Upper lobe of left lung (tissue), 6 donors: ENCODE measurements around the gene TNFRSF8. TPM values are rescaled to one million over a fixed set of nuclear protein-coding genes. Genes with fewer than 3 reads are reported as not detected.

Experiments used
- ATAC-seq, 2 donors: fragments of 200-7000 bp; cut with Tn5 transposase; one replicate each; pipeline ENCODE4 v1.9.1; 2022; ENCODE audit warnings: mild to moderate bottlenecking in 2 of 2, moderate library complexity in 2 of 2; ENCODE audit not compliant: low FRiP score in 2 of 2
- DNase-seq, 2 donors: peaks; one replicate each; pipeline ENCODE4 v3.0.0-alpha.2; 2019 to 2020
- H3K27ac ChIP-seq, 4 donors: fragments of 200-600 bp; sonication (generic); one replicate each; pipeline ENCODE4 v1.5.1; 2016 to 2019
- H3K27me3 ChIP-seq, 4 donors: fragments of 200-600 bp; sonication (generic); one replicate each; pipeline ENCODE4 v1.5.1; 2017 to 2019
- H3K36me3 ChIP-seq, 4 donors: fragments of 200-600 bp; sonication (generic); one replicate each; pipeline ENCODE4 v1.5.1; 2016 to 2019
- H3K4me1 ChIP-seq, 4 donors: fragments of 200-600 bp; sonication (generic); one replicate each; pipeline ENCODE4 v1.5.1; 2018 to 2019
- H3K4me3 ChIP-seq, 4 donors: fragments of 200-600 bp; sonication (generic); one replicate each; pipeline ENCODE4 v1.5.1; 2017 to 2019; ENCODE audit warnings: mild to moderate bottlenecking in 2 of 4, moderate library complexity in 1 of 4
- H3K9me3 ChIP-seq, 4 donors: fragments of 200-600 bp; sonication (generic); one replicate each; pipeline ENCODE4 v1.5.1; 2018 to 2019
- CTCF ChIP-seq, 6 experiments: fragments of 450-650 bp in 4 of 6; fragments of 200-600 bp in 2 of 6; sonication (generic) in 2 of 6; IDR thresholded peaks; one replicate each; pipeline ENCODE4 v1.5.1; 2016 to 2019; ENCODE audit warnings: antibody characterized with exemption in 6 of 6
- EP300 ChIP-seq, 4 donors: sonication (generic); formaldehyde crosslinking; IDR thresholded peaks; one replicate each; pipeline ENCODE4 v1.5.1; 2017; ENCODE audit warnings: antibody characterized with exemption in 4 of 4, control low read depth in 2 of 4
- POLR2A ChIP-seq, 4 donors: fragments of 450-650 bp; IDR thresholded peaks; one replicate each; pipeline ENCODE4 v1.5.1; 2016 to 2017; ENCODE audit warnings: antibody characterized with exemption in 4 of 4, mild to moderate bottlenecking in 2 of 4
- POLR2AphosphoS5 ChIP-seq, 2 donors: sonication (generic); formaldehyde crosslinking; IDR thresholded peaks; one replicate each; pipeline ENCODE4 v1.5.1; 2017; ENCODE audit warnings: antibody characterized with exemption in 2 of 2
- WGBS, 2 donors: methylation state at CpG; one replicate each; pipeline ENCODE4 v1.1.5; 2017 to 2018; 5-methylcytosine and 5-hydroxymethylcytosine counted together
- total RNA-seq, 6 donors: library from RNA; depleted of rRNA in 4 of 6; stranded (reverse); fragments of >200 nt in 4 of 6; gene quantifications; one replicate each; pipeline versions ENCODE4 v1.1.0 to v1.2.1, GENCODE V29; 2016 to 2021
- donor health status: DM: no; HTN: no; CAD: no; lungs with moderate emphysema.
- donor health status: DM: no; HTN: yes; CAD: no; lungs with severe emphysema.

TNFRSF8 gene
- total RNA-seq, 6 donors from 2014 or later, result 0.22 to 3.3 (median 1.2) TPM

DNA sequence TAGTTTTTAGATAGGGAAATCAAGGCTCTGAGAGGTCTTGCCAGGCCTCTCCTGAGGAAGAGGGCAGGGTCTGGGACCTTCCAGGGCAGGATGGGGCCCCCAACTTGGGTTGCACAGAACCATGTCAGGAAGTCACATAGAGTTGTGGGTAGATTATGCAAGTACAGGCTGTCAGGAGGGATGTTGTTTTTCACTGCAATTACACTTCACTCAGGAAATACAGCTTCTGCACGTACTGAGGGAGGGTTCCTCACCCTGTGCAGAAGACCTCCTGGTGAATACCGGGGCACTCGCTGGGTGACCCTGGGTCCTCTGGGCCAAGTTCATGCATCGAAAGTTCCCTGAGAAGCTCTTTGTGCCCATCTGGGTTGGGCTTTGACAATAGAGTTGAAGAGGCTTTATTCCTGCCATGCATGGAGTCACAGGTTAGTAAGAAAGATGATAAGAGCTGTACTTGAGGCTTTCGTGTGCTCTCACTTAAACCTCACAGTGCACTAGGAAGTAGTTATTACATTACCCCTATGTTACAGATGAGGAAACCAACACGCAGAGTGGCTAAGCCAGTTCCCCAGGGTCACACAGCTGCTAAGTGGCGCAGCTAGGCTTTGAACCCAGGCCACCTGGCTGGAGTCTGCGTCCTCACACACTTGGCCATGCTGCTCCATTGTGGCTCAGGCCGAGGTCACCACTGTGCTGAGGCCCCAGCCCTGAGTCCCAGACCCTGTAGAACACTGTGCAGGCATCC is 87.5 kb downstream of the TNFRSF8 start:
- peaks cover 52 to 66% (median 62%) of the 10 kb centered on the region in 4 donors for H3K4me1 ChIP-seq
- H3K27me3 ChIP-seq, result no peaks in the 10 kb centered on the region
- 35 to 48% methylated on average over 4 to 9 of the region's 9 CpGs for WGBS, 2 donors
- no peaks in the 10 kb centered on the region for H3K9me3 ChIP-seq
- H3K27ac ChIP-seq, result peak overlapping the region; percentile 79 to 90 (median 88)
- DNase-seq (peak in 1 of 2 donors; percentile 52), ATAC-seq (peak; percentile 12 to 56)
- no peak overlapping the region for H3K4me3 ChIP-seq
- TF ChIP-seq POLR2A (IDR thresholded peaks at IDR 0.05) (peak in 1 of 4 donors; percentile 56), CTCF (IDR thresholded peaks at IDR 0.05) (no peak), EP300 (IDR thresholded peaks at IDR 0.05) (no peak), POLR2AphosphoS5 (IDR thresholded peaks at IDR 0.05) (peak; percentile 24 to 25)
- no peaks in the 10 kb centered on the region for H3K36me3 ChIP-seq

DNA sequence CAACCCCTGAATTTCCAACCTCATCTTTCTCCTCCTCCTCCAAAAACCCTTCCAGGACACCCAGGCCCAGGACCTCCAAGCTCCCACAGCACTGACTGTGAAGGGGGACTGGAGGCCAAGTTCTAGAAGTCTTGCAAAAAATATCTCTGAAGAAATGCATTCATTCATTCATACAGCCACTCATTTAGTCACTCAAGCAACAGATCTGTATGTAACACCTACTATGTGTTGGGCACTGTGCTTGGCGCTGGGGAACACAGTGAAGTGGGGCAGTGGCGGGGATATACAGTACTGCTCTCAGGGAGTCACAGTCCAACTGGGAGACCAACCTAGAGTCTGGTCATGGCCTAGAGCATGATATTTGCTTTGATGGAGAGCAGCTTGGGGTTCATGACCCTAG is 88.4 kb downstream of the TNFRSF8 start:
- no peak for TF ChIP-seq CTCF (IDR thresholded peaks at IDR 0.05)
- TF ChIP-seq EP300 (IDR thresholded peaks at IDR 0.05), result no peak
- TF ChIP-seq POLR2A (IDR thresholded peaks at IDR 0.05), result no peak
- no peak for TF ChIP-seq POLR2AphosphoS5 (IDR thresholded peaks at IDR 0.05)
- peaks cover 52 to 65% (median 62%) of the 10 kb centered on the region in 4 donors for H3K4me1 ChIP-seq
- H3K27me3 ChIP-seq, result no peaks in the 10 kb centered on the region
- no peaks in the 10 kb centered on the region for H3K9me3 ChIP-seq
- ATAC-seq, result no peak
- no peak overlapping the region for H3K4me3 ChIP-seq
- no peak for DNase-seq
- H3K36me3 ChIP-seq, result no peaks in the 10 kb centered on the region
- WGBS, 2 donors, result 97 to 100% methylated on average over 1 to 2 of the region's 2 CpGs
- peak overlapping the region; percentile 79 to 90 (median 88) for H3K27ac ChIP-seq

DNA sequence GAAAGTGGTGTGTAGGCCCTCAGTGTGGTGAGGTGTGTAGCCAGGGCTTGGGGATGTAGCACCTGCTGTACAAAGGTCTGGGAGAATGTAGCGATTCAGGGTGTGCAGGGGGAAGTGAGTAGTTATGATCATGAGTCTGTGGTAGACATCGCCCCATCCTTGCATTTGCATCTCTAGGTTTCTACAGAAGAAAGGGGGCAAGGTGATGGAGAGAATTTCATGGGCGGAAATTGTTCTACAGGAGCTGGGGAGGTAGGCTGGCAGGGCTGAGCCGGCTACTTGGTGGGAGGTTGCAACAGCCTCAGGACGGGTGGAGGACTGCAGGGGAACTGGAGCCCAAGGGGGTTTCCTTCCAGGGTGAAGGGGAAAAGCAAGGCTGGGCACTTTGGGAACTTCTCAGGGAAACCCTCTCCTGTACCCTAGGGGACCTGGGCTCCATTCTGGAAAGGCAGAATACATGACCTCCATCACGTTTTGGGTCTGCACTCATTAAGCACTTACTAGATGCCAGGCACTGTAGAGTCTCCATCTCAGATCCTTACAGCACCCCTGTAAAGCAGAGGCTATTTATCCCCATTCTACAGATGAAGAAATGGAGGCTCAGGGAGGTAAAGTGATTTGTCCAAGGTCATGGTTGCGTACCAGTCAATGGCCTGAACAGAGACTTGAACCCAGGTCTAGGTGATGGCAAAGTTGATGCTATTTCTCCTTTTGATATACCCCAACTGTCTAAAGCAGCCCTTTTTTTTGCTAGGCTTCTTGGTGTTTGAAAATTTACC is 89.2 kb downstream of the TNFRSF8 start:
- H3K27me3 ChIP-seq, result no peaks in the 10 kb centered on the region
- ATAC-seq (no peak), DNase-seq (no peak)
- peak overlapping the region; percentile 79 to 90 (median 88) for H3K27ac ChIP-seq
- H3K4me1 ChIP-seq, result peaks cover 47 to 63% (median 57%) of the 10 kb centered on the region in 4 donors
- no peak overlapping the region for H3K4me3 ChIP-seq
- WGBS, 2 donors, result 71 to 75% methylated on average over 7 of the region's 7 CpGs
- TF ChIP-seq CTCF (IDR thresholded peaks at IDR 0.05) (no peak), POLR2AphosphoS5 (IDR thresholded peaks at IDR 0.05) (no peak), EP300 (IDR thresholded peaks at IDR 0.05) (no peak), POLR2A (IDR thresholded peaks at IDR 0.05) (no peak)
- no peaks in the 10 kb centered on the region for H3K36me3 ChIP-seq
- no peaks in the 10 kb centered on the region for H3K9me3 ChIP-seq

DNA sequence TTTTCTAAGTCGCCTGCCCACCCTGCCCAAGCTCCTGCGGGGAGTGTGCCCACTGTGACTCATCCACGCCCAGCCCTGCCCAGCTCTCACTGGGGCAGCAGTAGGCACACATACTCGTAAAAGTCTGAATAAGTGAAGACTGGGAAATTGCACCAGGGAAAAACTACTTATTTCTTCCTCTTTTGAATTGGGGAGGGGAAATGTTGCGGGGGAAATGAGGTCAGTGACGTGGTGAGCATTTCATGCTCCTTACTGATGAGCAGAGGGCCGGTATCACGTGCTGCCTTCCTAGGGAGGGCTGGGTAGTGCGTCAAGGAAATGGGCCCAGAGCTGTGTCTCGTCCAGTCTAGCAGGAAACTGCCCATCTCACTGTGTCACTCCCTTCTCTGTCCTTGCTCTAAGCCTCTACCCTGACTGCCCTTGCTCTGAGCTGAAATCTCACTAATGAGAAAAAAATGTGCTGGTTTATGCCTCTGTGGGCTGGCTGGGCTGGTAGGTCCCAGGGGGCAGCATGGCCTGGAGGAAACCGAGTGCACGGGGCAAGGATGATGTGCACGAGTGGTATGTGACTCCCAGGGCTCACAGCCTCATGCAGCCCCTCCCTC is 90.2 kb downstream of the TNFRSF8 start:
- H3K4me1 ChIP-seq, result peaks cover 43 to 62% (median 57%) of the 10 kb centered on the region in 4 donors
- no peak for TF ChIP-seq CTCF (IDR thresholded peaks at IDR 0.05)
- no peak for TF ChIP-seq EP300 (IDR thresholded peaks at IDR 0.05)
- peak; percentile 77 to 93 for TF ChIP-seq POLR2AphosphoS5 (IDR thresholded peaks at IDR 0.05)
- peak in 2 of 4 donors; percentile 25 to 70 for TF ChIP-seq POLR2A (IDR thresholded peaks at IDR 0.05)

More for the DNA sequence above, 90.2 kb downstream of the TNFRSF8 start:
- no peaks in the 10 kb centered on the region for H3K9me3 ChIP-seq
- peak overlapping the region; percentile 79 to 90 (median 88) for H3K27ac ChIP-seq
- peak; percentile 63 to 88 for DNase-seq
- no peaks in the 10 kb centered on the region for H3K36me3 ChIP-seq
- 54% methylated on average over 13 of the region's 13 CpGs for WGBS, 2 donors
- no peaks in the 10 kb centered on the region for H3K27me3 ChIP-seq
- no peak overlapping the region for H3K4me3 ChIP-seq
- ATAC-seq, result peak; percentile 75 to 90
